Activated CD8-positive, alpha-beta memory T cell treated with anti-CD3 and anti-CD28 coated beads, Interleukin-2, amount 50 U/mL, for 1 hour (primary cell): ENCODE measurements around the gene PUDP.
"Not testable (repeated sequence)": the region's sequence is repeated elsewhere in the genome, so short reads cannot be mapped to it uniquely, and the experiment has no call there.

Experiments
- DNase-seq: peaks from one replicate; pipeline ENCODE4 v3.0.0-alpha.2; 2020; ENCODE audit errors: extremely low read depth

PUDP gene

GRCh38 chrX:7027071-7027470, 120.9 kb downstream of the PUDP start:
- no peak for DNase-seq

GRCh38 chrX:7026365-7026764, 121.6 kb downstream of the PUDP start:
- not testable (repeated sequence) for DNase-seq

GRCh38 chrX:7025471-7025870, 122.5 kb downstream of the PUDP start:
- no peak for DNase-seq

- no peak for DNase-seq
These were observed 123.1 kb downstream of the PUDP start for GRCh38 chrX:7024850-7025249.

GRCh38 chrX:7022996-7023395, 125.0 kb downstream of the PUDP start:
- not testable (repeated sequence) for DNase-seq

GRCh38 chrX:7021991-7022390, 126.0 kb downstream of the PUDP start:
- DNase-seq, result no peak

GRCh38 chrX:7019555-7019954, 128.4 kb downstream of the PUDP start:
- no peak for DNase-seq

GRCh38 chrX:7012262-7012834, 135.6 kb downstream of the PUDP start:
- not testable (repeated sequence) for DNase-seq

- DNase-seq, result not testable (repeated sequence)
These were observed 137.1 kb downstream of the PUDP start for GRCh38 chrX:7010897-7011296.

GRCh38 chrX:7007328-7007727, 140.6 kb downstream of the PUDP start:
- DNase-seq, result not testable (repeated sequence)
